Measurements from ENCODE around the gene ADGRG6. TPM values are rescaled to one million over a fixed set of nuclear protein-coding genes. Genes with fewer than 3 reads are reported as not detected.

Gene ADGRG6
- 4.2 and 6.2 TPM in 2 replicates for total RNA-seq (2021; fragmentation: NEBNext Ultra II Directional; extraction: Animal tissue kit (Norgen Biotek cat#: 25700))
- polyA plus RNA-seq (2011; rRNA removed): 1.1 and 1.7 TPM in 2 replicates
- 1.2 TPM for polyA plus RNA-seq (2011; cell fraction: cytosol; rRNA removed)
- polyA plus RNA-seq (2011; cell fraction: nucleus; rRNA removed): 2.7 TPM
- 1.0 to 2.0 TPM (median 1.7 TPM) in 4 replicates for polyA plus RNA-seq (2012, experiment 1 of 2)
- polyA plus RNA-seq (2012, experiment 2 of 2): 0.09 TPM
- polyA plus RNA-seq (2013, experiment 1 of 2): 4.1 TPM
- polyA plus RNA-seq (2013, experiment 2 of 2): 4.5 TPM
- polyA minus RNA-seq (2011; rRNA and poly(A)+ RNA removed): 4.0 and 7.0 TPM in 2 replicates
- 3.2 TPM for polyA minus RNA-seq (2011; cell fraction: cytosol; rRNA and poly(A)+ RNA removed)
- polyA minus RNA-seq (2011; cell fraction: nucleus; rRNA and poly(A)+ RNA removed): 11.3 TPM
- long read RNA-seq, experiment 1, full-length matches to known transcripts: 1 of 4 reads
- long read RNA-seq, experiment 1, partial matches to known transcripts: 2 of 4 reads
- long read RNA-seq, experiment 1, other reads (novel, unspliced or antisense): 1 of 4 reads
- long read RNA-seq, experiment 2, partial matches to known transcripts: 0 of 1 reads
- long read RNA-seq, experiment 2, other reads (novel, unspliced or antisense): 1 of 1 reads

- no peak within 1 kb of the TSS for H3K23ac ChIP-seq (ENCODE audit: insufficient read length)
- H3K9ac ChIP-seq (replicated peaks in 1 of 4; ENCODE audit: extremely low read depth in 1 of 4, low read depth in 3 of 4, low read length in 3 of 4): peak within 1 kb of the TSS; percentile 22 to 73 (median 60); a peak in 6 of 7 replicates
- peak within 1 kb of the TSS; percentile 71 for H2AFZ ChIP-seq (ENCODE audit: low read length)
- H2AK5ac ChIP-seq (ENCODE audit: low read depth, low read length): no peak within 1 kb of the TSS
- H3K27me3 ChIP-seq (replicated peaks in 1 of 4; ENCODE audit: control insufficient read depth in 3 of 4, extremely low read depth in 1 of 4, insufficient read depth in 3 of 4, low read length in 3 of 4): peaks cover 3 to 28% (median 23%) of the 10 kb centered on the region in 4 experiments; a peak in 6 of 7 replicates
- no peak within 1 kb of the TSS for H2BK120ac ChIP-seq (replicated peaks; ENCODE audit: low read depth, low read length)
- no peak within 1 kb of the TSS for H3K27ac ChIP-seq (ENCODE audit: low read depth, low read length)
- H3K18ac ChIP-seq (ENCODE audit: extremely low read depth, low read length): peak within 1 kb of the TSS; percentile 88
- H4K91ac ChIP-seq (replicated peaks; ENCODE audit: insufficient read length, low read length): peak within 1 kb of the TSS; percentile 76
- no peaks in the 10 kb centered on the region for H3K36me3 ChIP-seq (ENCODE audit: control insufficient read depth in 2 of 4, insufficient read depth in 4 of 4, low read length in 3 of 4)
- CTCF ChIA-PET (ENCODE audit: partially characterized antibody): interaction anchor here (0.5 to 2.0 kb wide), 10 partner anchors 13 to 171 kb away, joined by 3 to 9 read pairs (median 4); no protein-coding TSS in a partner anchor
- no peak for FAIRE-seq
- peak within 1 kb of the TSS; percentile 25 for H3K4ac ChIP-seq (replicated peaks; ENCODE audit: insufficient read length, low read depth, low read length)
- peak within 1 kb of the TSS; percentile 41; the same call in 1 of the 2 replicates for H2BK5ac ChIP-seq (ENCODE audit: low read depth, low read length)
- no peak within 1 kb of the TSS for H3K14ac ChIP-seq (ENCODE audit: insufficient read length)
- H2BK20ac ChIP-seq (ENCODE audit: low read length): no peak within 1 kb of the TSS
- no peak within 1 kb of the TSS for H3K56ac ChIP-seq (replicated peaks; ENCODE audit: insufficient read length, low read depth, low read length)
- 1% methylated on average over 42 of the region's 69 CpGs; no CpG with 5 or more reads in 1 of the 2 experiments for WGBS, 2 experiments (ENCODE audit: extremely low coverage in 1 of 2, insufficient coverage in 1 of 2, insufficient read length in 1 of 2, insufficient replicate concordance in 2 of 2, low coverage in 1 of 2, low lambda C conversion rate in 2 of 2, missing lambda C conversion rate in 1 of 2)
- peak within 1 kb of the TSS; percentile 7 for H4K5ac ChIP-seq (ENCODE audit: insufficient read length, low read depth, low read length)
- peaks cover 4% of the 10 kb centered on the region; the same call in 1 of the 2 replicates for H3K23me2 ChIP-seq (ENCODE audit: low read depth, low read length)
- peak in 1 of 2 experiments; percentile 82 for DNase-seq (ENCODE audit: low read depth in 1 of 2, low spot score in 2 of 2)
- H3K79me2 ChIP-seq (ENCODE audit: control insufficient read depth in 1 of 2, insufficient read depth in 2 of 2, low read length in 2 of 2): no peaks in the 10 kb centered on the region
- H3K79me1 ChIP-seq (ENCODE audit: low read depth, low read length): no peaks in the 10 kb centered on the region
- peak within 1 kb of the TSS; percentile 83 to 89 for H3K4me2 ChIP-seq (ENCODE audit: insufficient read depth in 1 of 2, low read depth in 2 of 2, low read length in 2 of 2)
- H3K4me1 ChIP-seq (replicated peaks in 1 of 4; ENCODE audit: control insufficient read depth in 3 of 4, insufficient read depth in 4 of 4, low read length in 3 of 4): peaks cover 0 to 7% (median 3%) of the 10 kb centered on the region in 4 experiments; a peak in 3 of 7 replicates
- no peaks in the 10 kb centered on the region for H4K20me1 ChIP-seq (replicated peaks in 1 of 2; ENCODE audit: control insufficient read depth in 1 of 2, insufficient read depth in 2 of 2, low read length in 2 of 2)
- H2BK15ac ChIP-seq (ENCODE audit: low read length): peak within 1 kb of the TSS; percentile 47; the same call in 1 of the 2 replicates
- H3K4me3 ChIP-seq (ENCODE audit: extremely low read depth in 1 of 4, insufficient read depth in 2 of 4, low read depth in 3 of 4, low read length in 4 of 4): peak within 1 kb of the TSS; percentile 65 to 87 (median 70)
- peak within 1 kb of the TSS; percentile 62 for H4K8ac ChIP-seq (ENCODE audit: extremely low read depth, insufficient read depth, low read length)
- H3K9me3 ChIP-seq (ENCODE audit: insufficient read depth in 2 of 2, low read depth in 1 of 2, low read length in 1 of 2): no peaks in the 10 kb centered on the region
- peak within 1 kb of the TSS; percentile 95; the same call in 1 of the 2 replicates for H2BK12ac ChIP-seq (ENCODE audit: low read depth, low read length)
- POLR2A ChIA-PET (ENCODE audit: partially characterized antibody): interaction anchor here (0.9 to 1.8 kb wide), 5 partner anchors 11 to 114 kb away, joined by 3 to 4 read pairs (median 3); no protein-coding TSS in a partner anchor
- peak; percentile 98 for TF ChIP-seq RBBP5 (IDR thresholded peaks at IDR 0.05; ENCODE audit: borderline replicate concordance, low read depth, low read length)
- TF ChIP-seq CEBPB (IDR thresholded peaks at IDR 0.05; ENCODE audit: low read depth, low read length): no peak
- peak; percentile 99 for TF ChIP-seq ASH2L (IDR thresholded peaks at IDR 0.05; ENCODE audit: low read length)
Observed at GRCh38 chr6:142301651-142302391, at the start of gene ADGRG6. Gene ADGRG6 (plus strand): TSS chr6:142302007. CDS start chr6:142302330, 323 bp downstream.

Data from H1 (cell line).